KBM-7 (cell line): ENCODE data around the gene ZBTB32.
A peak's percentile ranks its signal among the peaks of the same experiment; 100 is the strongest.
"Not testable (repeated sequence)": the region's sequence is repeated elsewhere in the genome, so short reads cannot be mapped to it uniquely, and the experiment has no call there.

Experiments used
- DNase-seq: peaks from one replicate; pipeline ENCODE4 v3.0.0-alpha.2; 2015
- in situ Hi-C: fragments of 300-500 bp; cut with MboI; formaldehyde crosslinking; loops from 2 replicates; pipeline ENCODE4 v1.14.3; 2020; ENCODE audit warnings: low sequenced_read_pairs, low pct_unique_long_range_greater_than_20kb, mixed read lengths

The ZBTB32 gene, protein sequence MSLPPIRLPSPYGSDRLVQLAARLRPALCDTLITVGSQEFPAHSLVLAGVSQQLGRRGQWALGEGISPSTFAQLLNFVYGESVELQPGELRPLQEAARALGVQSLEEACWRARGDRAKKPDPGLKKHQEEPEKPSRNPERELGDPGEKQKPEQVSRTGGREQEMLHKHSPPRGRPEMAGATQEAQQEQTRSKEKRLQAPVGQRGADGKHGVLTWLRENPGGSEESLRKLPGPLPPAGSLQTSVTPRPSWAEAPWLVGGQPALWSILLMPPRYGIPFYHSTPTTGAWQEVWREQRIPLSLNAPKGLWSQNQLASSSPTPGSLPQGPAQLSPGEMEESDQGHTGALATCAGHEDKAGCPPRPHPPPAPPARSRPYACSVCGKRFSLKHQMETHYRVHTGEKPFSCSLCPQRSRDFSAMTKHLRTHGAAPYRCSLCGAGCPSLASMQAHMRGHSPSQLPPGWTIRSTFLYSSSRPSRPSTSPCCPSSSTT

DNA sequence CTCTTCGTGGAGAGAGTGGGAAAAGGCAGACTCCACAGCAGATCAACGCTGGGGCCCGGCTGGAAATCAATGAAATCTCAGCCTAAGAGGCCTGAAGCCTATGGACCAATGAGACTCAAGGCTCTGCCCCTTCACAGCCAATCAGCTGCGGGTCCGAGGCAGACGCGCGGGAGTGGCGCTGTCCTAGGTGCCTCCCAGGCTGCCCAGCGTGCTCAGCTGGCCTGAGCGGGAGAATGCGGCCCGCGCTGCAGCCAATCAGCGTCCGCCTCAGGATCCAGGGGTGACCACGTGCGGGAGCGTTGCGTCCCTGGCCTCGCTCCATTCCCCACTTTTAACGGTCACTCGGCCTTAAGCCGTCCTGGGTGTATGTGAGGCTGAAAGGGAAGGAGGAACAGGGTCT lies at the start of gene ZBTB32:
ZBTB32 (plus strand) TSS at position 341 of the 400 bp plus-strand sequence. CDS start 10,069 bp downstream, outside the sequence.
- in situ Hi-C loops, result no loop called here
- no peak for DNase-seq

DNA sequence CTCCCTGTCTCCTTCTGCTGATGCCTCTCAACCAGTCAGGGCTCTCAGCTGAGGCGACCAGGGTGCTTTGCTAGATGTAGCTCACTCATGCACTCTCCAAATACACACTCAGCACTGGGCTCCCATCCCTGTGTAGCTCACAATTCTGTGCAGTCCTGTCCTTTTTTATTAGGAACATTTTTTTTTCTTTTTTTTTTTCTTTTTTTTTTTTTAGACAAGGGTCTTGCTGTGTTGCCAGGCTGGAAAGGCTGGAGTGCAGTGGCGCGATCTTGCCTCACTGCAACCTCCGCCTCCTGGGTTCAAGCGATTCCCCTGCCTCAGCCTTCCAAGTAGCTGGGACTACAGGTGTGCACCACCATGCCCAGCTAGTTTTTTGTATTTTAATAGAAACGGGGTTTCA lies 49.5 kb upstream of the ZBTB32 start:
- in situ Hi-C loops, result not testable (repeated sequence)

DNA sequence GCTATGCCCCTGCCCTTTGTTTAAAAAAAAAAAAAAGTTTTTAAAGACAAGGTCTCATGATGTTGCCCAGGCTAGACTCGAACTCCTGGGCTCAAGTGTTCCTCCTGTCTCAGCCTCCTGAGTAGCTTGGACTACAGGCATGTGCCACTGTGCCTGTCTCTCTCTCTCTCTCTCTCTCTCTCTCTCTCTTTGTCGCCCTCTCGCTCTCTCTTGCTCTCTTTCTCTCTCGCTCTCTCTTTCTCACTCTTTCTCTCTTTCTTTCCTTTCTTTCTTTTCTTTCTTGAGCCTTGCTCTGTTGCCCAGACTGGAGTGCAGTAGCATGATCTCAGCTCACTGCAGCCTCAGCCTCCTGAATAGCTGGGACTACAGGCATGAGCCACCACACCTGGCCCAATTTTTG lies 48.8 kb upstream of the ZBTB32 start:
- no peak for DNase-seq
- in situ Hi-C loops, result no loop called here

More for the DNA sequence above, 49.5 kb upstream of the ZBTB32 start:
- DNase-seq, result not testable (repeated sequence)

DNA sequence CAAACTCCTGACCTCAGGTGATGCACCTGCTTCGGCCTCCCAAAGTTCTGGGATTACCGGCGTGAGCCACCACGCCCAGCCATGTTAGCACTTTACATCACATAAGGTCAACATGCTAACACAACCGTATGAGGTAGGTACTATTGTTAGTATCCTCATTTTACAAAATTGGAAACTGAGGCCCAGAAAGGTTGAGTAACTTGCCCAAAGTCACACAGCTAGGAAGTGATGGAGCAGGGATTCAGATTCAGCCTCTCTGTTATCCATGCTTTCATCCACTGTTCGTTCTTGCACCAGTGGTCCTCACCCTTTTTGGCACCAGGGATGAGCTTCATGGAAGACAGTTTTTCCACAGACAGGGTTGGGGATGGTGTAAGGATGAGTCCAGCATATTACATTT lies 47.7 kb upstream of the ZBTB32 start:
- DNase-seq, result no peak
- in situ Hi-C loops, result no loop called here

DNA sequence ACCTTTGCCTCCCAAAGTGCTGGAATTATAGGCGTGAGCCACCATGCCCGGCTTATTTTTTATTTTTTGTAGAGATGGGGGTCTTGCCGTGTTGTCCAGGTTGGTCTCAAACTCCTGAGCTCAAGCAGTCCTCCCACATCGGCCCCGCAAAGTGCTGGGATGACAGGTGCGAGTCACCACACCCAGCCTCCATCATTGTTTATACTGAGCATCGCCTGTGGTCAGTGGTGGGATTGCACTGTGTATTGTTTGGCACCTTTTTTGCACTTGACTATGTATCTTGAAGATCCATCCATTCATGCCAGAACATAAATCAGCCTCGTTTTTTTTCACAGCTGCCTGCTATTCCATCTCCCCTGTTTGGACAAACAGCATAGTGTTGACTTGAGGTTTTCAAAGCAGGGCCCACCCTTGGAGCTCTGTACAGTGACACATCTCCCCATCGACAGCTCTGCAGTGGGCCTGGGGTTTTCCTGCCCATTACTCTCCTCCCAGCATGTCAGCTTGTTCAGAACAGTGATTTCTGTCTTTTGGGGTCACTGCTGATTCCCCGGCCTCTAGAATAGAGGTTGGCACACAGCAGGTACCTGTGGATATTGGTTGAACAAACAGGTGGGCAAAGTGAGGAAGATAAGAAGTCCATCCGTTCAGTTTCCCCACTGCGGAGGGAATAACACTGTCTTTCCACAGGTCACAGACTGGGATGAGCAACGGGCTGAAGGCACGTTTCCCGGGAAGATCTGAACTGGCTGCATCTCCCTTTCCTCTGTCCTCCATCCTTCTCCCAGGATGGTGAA lies 46.3 kb upstream of the ZBTB32 start:
- no peak for DNase-seq
- in situ Hi-C loops, result no loop called here

DNA sequence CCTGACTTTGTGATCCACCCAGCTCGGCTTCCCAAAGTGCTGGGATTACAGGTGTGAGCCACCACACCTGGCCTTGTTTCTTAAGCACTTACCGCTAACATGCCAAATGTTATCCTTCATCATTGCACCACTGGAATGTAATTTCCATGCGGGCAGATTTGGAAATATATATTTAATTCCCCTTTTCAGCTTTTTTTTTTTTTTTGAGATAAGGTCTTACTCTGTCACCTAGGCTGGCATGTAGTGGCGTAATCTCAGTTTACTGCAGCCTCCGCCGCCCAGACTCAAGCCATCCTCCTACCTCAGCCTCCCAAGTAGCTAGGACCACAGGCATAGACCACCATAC lies 42.4 kb upstream of the ZBTB32 start:
- no peak for DNase-seq
- in situ Hi-C loops, result no loop called here

DNA sequence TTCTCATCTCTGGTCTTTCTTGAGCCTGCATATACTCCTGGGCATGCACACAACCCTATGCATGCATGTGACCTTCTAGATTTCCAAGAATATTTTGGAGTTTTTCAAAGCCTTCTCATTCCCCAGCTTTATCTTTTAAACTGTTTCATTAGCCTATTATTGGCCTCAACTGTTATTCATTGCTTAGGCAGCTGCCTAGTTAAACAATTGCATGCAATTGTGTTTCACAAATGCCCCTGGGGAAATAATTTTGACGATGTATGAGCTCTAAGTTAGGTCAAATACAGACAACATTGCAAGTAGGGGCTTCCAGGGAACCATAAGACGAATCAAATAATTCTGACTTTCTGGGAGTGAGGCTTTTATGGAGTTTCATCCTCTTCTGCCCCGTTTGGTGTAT lies 40.4 kb upstream of the ZBTB32 start:
- in situ Hi-C loops, result no loop called here
- no peak for DNase-seq

DNA sequence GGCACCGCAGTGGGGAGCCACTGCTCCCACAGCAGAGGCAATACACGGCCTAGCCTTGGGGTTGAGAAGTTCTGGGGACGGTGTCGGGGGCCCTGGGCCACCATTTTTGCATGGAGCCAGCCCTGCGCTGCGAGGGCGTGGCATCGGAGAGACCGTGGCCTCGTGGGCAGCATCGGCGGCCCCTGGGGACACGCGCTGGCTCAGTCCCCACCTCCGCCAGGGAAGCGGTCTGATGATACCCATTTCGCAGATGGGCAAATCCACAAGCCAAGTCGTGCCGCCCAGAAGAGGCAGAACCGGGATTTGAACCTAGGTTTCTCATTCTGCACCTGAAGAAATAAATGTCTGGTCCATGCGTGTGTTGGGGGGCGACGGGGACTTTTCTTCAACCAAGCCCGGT lies 39.2 kb upstream of the ZBTB32 start:
- in situ Hi-C loops, result no loop called here
- no peak for DNase-seq

DNA sequence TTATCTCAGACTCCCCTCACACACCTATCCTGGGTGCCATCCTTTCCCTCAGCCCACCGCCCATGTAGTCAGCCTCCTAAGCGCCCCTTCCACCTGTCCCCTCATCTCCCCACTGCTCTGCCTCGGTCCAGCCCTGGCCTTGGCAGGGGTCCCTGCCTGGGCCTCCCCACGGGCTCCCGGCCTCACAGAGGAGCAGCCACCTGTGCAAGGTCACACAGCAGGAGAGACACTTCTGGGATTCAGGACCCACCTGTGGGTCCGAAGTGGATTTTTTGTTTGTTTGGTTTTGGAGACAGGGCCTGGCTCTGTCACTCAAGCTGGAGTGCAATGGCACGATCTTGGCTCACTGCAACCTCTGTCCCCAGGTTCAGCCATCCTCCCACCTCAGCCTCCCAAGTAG lies 38.8 kb upstream of the ZBTB32 start:
- in situ Hi-C loops, result no loop called here
- no peak for DNase-seq

DNA sequence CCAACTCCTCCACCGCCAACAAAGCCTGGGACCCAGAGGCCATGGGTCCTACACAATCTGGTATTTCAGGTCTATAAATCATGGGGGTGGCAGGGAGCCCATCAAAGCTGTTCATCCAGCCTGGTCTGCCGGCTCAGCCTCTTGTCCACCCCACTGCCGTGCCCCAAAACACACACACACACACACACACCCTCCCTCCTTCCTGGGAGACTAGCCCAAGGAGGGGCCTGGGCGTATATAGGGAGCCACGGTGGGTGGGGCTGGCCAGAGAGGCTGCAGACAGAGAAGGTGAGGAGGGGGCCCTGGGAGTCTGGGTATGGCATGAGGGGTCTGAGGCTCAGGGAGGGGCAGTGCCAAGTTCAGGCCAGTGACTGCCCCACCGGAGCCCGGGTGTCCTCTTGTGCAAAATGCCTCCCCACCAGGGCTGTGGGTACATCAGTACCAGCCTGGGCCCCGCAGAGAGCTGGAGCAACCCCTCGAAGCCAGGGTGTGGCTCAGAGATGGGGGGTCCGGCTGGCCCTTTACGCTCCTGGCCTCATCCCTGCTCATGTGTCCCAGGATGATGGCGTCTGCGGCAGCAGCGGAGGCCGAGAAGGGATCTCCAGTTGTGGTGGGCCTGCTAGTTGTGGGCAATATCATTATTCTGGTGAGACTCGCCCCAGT lies 38.0 kb upstream of the ZBTB32 start, which contains the start of gene UPK1A:
UPK1A (plus strand) TSS at position 267 of the 663 bp plus-strand sequence; CDS start at position 563, 296 bp downstream.
- in situ Hi-C loops, result no loop called here

DNA sequence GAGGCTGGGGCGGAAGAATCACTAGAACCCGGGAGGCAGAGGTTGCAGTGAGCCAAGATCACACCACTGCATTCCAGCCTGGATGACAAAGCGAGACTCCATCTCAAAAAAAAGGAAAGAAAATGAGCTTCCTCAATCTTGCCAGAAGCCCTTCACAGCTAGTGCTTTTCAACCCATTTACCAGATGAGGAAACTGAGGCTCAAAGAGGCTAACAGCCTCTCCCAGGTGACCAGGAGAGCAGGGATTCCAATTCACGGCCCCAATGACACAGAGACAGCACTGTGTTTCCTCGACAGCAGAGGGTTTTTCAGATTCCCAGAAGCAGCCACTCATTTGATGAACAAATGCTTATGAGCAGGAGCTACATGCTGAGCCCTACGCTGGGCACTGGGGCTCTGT lies 34.8 kb upstream of the ZBTB32 start:
- in situ Hi-C loops, result no loop called here
- no peak for DNase-seq

More for the DNA sequence above, 38.0 kb upstream of the ZBTB32 start, which contains the start of gene UPK1A:
- no peak for DNase-seq

DNA sequence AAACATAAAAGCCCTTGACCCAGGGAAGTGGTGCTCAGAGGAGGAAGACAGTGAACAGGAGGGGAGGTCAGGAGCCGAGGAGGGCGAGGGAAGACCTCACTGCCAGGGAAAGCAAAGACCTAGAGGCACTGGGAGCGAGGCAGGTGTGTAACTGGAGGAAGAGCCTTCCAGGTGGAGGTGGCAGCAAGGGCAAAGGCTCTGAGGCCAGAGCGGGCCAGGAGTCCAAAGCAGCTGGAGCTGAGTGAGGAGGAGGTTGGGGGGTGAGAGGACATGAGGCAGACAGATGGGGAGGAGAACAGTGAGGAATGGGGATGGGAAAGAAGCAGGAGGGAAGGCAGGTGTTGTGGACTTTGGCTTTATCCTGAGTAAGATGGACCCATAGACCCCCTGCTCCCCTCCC lies 34.4 kb upstream of the ZBTB32 start:
- no peak for DNase-seq
- in situ Hi-C loops, result no loop called here

DNA sequence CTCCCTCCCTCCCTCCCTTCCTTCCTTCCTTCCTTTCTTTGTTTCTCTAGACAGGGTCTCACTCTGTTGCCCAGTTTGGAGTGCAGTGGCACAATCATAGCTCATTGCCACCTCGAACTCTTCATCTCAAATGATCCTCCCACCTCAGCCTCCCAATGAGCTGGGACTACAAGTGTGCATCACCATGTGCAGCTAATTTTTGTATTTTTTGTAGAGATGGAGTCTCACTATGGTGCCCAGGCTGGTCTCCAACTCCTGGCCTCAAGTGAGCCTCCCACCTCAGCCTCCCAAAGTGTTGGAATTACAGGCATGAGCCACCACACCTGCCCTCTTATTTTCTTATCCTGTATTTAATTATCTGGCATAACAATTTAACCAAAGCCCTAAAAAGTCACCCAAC lies 33.7 kb upstream of the ZBTB32 start:
- no peak for DNase-seq
- in situ Hi-C loops, result no loop called here

DNA sequence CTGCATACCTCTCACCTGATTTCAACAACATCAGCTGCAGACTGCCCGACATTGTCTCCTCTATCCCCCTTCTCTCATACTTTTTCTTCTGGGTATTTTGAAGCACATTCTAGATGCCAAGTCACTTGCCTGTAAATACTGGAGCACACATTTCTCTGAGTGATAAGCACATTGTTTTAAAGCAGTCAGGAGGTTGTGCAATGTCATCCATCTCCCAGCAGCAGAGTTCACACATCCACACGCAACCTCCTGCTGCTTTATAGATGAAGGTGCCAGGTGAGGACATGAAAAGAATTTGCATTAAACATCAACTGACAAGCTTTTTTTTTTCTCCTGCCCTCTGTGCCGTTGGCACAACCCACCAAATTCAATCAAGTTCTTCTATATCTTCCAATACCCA lies 32.5 kb upstream of the ZBTB32 start:
- in situ Hi-C loops, result no loop called here
- DNase-seq, result peak; percentile 27

DNA sequence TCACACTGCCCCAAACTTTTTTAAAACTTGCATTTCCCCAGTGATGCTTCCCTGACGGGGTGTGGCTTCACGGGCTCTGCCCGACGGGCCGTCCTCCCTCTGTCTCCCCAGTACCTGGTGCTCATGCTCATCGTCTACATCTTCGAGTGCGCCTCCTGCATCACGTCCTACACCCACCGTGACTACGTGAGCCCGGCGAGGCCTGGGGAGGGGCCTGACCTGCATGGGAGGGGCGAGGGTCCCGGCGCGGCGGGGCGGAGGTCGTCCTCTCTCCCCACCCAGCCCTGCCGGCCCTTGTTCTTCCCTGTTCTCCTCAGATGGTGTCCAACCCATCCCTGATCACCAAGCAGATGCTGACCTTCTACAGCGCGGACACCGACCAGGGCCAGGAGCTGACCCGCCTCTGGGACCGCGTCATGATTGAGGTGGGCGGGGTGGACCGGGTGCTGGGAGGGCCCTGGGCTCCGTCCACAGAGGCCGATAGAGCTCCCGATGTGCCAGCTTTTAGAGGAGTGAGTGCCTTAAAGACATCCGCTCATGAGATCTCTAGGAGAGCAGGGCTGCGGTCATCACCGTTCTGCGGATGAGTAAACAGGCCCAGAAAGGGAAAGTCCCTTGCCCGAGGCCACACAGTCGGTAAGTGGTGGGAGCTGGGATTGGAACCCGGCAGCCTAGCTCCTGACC lies 31.1 kb upstream of the ZBTB32 start:
- in situ Hi-C loops, result no loop called here
- no peak for DNase-seq

DNA sequence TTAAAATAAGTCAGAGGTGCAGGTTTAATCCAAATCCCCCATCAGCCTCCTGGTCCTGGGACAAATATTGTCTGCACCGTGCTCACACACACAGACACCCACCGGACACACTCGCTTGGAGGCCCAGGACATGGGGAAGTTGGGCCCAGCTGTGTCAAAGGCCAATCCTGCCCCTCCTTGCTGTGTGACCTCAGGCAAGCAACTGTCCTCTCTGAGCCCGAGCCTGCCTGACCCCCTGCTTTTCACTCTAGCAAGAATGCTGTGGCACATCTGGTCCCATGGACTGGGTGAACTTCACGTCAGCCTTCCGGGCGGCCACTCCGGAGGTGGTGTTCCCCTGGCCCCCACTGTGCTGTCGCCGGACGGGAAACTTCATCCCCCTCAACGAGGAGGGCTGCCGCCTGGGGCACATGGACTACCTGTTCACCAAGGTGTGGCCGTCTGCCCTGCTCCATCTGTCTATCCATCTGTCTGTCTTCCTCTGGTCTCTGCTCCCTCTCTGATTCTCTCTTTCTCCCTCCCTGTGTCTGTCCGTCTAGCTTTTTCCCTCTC lies 28.7 kb upstream of the ZBTB32 start:
- DNase-seq, result no peak
- in situ Hi-C loops, result no loop called here

DNA sequence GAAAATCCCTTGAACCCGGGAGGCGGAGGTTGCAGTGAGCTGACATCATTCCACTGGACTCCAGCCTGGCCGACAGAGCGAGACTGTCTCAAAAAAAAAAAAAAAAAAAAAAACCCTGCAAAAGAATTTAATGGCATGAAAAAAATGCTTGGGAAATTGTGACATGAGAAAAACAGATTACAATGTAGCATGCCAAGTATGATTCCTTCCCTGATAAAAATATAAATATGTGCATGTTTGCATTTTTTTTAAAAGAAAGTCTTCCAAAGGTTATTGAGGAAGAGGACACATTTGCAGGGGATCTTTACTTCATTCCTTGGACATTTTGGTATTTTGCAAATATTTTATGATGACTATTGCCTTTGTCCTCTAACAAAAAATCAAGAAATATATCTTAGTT lies 14.5 kb upstream of the ZBTB32 start:
- in situ Hi-C loops, result no loop called here
- DNase-seq, result no peak

DNA sequence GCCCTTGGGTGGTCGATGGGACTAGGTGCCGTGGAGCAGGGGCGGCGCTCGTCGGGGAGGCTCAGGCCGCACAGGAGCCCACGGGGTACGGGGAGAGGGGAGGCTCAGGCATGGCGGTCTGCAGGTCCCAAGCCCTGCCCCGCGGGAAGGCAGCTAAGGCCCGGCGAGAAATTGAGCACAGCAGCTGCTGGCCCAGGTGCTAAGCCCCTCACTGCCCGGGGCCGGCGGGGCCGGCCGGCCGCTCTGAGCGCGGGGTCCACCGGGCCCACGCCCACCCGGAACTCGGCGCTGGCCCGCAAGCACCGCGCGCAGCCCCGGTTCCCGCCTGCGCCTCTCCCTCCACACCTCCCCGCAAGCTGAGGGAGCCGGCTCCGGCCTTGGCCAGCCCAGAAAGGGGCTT lies 13.3 kb upstream of the ZBTB32 start:
- in situ Hi-C loops, result not testable (repeated sequence)

DNA sequence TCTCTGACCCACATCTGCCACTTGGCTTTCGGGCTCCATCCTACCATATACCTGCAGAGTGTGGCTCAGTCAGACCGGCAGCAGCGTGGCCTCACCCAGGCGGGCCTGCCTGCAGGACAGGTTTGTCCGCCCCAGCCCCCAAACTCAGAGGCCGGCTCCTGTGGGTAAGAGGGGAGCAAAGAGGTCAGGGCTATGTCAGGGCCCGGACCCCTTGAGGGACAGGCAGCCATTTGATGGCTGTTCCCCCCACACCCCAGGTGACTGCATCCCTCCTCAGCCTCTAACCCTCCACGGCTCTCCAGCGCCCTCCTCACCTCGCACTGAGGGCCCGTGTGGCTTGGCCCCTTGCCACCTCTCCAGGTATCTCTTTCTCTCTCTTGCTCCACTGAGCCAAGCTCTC lies 12.3 kb upstream of the ZBTB32 start:
- DNase-seq, result no peak
- in situ Hi-C loops, result no loop called here

More for the DNA sequence above, 13.3 kb upstream of the ZBTB32 start:
- not testable (repeated sequence) for DNase-seq
